Skeletal muscle cell (primary cell): ENCODE measurements around the gene TMEFF2.

Source experiments
- DNase-seq: peaks from one replicate; pipeline ENCODE4 v3.0.0-alpha.2; 2010; ENCODE audit warnings: low read depth
- H3K4me3 ChIP-seq: 2 replicates; pipeline ENCODE4 v1.5.1; 2011; ENCODE audit warnings: low read depth, mild to moderate bottlenecking, control low read depth, low read length, moderate library complexity

The TMEFF2 gene

DNA sequence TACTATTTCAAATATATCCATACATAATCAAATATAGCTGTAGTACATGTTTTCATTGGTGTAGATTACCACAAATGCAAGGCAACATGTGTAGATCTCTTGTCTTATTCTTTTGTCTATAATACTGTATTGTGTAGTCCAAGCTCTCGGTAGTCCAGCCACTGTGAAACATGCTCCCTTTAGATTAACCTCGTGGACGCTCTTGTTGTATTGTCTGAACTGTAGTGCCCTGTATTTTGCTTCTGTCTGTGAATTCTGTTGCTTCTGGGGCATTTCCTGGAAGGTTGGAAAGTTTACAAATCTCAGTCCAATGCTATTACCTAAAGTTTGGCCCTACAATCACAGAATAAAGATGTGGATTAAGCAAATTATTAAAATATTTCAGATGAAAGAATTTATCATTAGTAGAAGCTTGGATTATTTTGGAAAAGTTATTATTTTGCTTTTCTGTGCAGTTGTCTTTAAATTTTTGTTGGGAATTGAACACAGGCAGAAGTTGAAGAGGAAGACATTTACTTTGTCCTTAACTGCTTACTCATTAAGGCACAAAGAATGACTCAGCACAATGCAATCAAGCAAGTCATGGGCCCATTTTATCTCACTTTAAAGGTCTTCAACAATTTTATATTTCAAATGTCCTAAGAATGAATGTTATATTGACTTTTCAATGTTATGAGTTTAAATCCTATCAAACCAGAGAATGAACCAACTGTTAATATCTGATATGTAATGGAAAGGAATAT lies 244.4 kb downstream of the TMEFF2 start:
- no peak for DNase-seq
- H3K4me3 ChIP-seq: no peak overlapping the region

DNA sequence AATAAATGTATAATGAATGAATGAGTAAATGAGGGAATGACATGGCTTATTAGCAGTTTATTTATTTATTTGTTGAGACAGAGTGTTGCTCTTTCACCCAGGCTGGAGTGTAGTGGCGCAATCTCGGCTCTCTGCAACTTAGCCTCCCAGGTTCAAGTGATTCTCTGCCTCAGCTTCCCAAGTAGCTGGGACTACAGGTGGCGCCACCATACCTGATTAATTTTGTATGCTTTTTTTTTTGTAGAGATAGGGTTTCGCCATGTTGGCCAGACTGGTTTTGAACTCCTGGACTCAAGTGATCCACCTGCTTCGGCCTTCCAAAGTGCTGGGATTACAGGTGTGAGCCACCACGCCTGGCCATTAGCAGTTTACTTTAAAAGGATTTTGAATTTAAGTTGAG lies 247.5 kb downstream of the TMEFF2 start:
- DNase-seq: no peak
- no peak overlapping the region for H3K4me3 ChIP-seq

DNA sequence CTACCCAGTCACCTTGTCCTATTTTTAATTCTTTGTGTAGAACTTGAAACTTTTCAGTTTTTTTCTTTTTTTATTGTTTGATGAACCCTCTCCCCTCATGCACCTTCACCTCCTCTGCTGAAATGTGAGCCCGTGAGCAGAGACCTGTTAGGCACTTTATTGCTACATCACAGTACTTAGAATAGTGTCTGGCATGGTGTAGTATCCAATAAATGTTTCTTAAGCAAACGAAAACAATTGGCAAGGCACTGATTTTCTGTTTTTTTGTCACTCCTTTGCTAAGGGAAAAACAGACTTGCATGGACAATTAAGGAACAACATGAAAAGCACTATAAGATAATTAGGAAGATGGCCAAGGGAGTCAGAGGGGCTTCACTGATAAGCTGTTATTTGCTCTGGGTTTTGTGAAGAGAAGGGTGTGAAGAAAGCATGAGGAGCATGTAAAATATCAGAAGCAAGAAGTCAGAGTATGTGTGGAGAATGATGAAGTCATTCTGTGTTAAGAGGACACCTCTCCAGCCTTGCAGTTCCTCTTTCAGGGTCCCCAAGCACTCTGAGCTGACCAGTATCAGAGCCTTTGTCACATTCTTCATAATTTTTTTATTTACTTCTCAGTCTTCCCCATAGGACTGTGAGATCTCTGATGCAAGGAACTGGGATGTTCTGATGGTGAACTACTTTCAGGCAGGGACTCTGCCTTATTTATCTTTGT lies 248.1 kb downstream of the TMEFF2 start:
- DNase-seq: no peak
- no peak overlapping the region for H3K4me3 ChIP-seq

DNA sequence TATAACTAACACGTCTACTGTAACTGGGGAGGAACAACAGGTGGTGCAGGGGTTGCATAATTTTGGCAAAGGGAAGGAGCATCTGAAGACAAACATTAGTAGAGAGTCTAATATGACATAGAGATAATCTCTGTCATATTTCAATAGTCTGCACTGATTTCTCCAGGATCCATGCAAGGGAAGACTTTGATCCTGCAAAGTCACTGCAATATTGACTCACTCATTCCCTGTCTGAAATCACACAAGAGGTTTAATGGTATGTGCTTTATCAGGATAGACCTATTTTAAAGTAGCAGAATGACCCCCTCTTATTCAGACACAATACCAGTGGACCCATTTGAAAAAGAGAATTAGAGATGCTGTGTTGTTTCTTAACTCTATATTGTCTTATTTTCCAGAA lies 249.1 kb downstream of the TMEFF2 start:
- no peak overlapping the region for H3K4me3 ChIP-seq
- DNase-seq: no peak

DNA sequence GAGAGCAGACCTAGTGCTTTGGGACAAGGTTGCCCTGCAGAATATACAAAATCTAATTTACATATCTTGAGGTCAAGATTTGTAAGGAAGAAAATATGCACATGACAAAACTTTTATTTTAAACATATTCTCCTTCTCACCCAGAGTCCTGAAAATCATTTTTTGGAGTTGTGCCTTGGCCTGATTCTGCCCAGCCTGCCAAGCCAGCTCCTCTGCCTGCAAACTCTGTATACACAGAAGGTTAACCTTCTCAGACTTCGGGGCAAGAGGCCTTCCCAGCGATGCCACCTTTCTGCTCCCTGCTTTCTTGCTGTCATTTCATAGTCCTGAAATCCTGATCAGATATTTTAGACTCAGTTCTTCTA lies 252.0 kb downstream of the TMEFF2 start:
- no peak for DNase-seq
- H3K4me3 ChIP-seq: no peak overlapping the region

DNA sequence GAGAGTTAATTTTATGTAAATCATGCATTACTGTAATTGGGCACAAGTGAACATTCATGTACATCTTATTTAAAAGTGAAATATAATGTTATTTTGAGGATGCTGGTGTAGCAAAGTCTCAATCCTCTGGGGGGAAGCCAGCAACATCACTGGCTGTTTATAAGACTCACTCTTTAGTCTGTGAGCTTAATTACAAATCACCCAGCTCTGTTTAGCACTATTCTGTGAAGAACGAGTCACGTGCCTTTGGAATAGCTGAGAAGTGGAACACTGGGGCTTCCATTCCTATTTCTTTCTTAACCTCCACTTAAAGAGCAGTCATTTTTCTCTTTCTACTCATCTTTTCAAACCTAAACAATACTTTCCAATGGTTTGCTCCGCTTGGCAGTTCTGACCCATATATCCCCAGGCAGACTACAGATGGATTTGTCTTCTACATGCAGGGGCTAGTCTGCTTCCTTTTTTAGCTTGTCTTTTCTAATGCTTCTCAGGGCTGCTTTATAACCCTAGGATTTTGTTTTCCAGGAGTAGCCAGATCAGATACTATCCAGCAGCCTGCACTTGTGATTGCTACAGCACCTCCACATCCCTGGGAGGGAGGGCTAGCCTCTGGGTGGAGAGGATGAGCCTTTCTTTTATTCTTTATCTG lies 252.5 kb downstream of the TMEFF2 start:
- no peak overlapping the region for H3K4me3 ChIP-seq
- no peak for DNase-seq

DNA sequence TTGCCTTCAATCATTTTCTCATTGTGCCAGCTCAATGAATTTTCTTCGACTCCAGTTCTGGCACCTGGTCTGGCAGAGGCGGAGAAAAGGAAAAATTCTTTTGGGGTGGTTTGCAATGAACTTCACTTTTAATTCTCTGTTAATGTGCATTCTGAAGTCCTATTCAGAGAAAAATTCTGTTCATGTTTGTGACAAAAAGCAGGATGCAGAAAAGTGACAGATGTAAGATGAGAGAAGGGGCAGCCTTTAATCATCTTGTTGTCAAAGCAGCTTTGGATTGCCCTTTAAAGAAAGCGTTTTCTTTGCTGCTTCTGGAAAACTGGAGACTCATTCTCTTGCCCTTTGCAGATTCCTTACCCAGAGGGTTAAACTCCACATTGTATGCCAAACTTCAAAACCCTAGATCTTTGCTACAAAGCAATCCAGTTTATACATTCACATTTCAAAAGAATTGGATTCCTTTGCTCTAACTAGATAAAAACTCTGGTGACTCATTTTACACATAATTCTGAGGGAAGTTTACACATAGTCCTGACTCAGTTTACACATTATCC lies 253.3 kb downstream of the TMEFF2 start:
- H3K4me3 ChIP-seq: no peak overlapping the region
- no peak for DNase-seq

DNA sequence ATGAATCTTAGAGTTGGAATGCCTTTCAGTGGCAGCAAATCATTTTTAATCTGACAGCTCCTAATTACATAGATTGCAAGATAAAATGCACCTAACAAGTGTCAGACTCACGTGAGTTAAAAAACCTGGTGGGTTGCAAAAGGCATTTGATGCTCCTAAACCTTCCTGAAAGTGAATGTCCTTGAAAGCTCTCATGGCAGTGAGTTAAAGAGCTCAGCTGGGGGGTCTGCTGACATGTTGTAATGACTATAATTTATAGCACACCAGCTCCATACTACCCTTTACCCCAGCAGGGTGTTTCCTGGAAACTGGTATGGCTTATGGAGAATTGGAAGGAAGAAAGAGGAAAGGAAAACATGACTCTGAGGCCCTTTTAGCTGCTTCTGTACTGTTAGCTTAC lies 256.0 kb downstream of the TMEFF2 start:
- no peak for DNase-seq
- H3K4me3 ChIP-seq: no peak overlapping the region

DNA sequence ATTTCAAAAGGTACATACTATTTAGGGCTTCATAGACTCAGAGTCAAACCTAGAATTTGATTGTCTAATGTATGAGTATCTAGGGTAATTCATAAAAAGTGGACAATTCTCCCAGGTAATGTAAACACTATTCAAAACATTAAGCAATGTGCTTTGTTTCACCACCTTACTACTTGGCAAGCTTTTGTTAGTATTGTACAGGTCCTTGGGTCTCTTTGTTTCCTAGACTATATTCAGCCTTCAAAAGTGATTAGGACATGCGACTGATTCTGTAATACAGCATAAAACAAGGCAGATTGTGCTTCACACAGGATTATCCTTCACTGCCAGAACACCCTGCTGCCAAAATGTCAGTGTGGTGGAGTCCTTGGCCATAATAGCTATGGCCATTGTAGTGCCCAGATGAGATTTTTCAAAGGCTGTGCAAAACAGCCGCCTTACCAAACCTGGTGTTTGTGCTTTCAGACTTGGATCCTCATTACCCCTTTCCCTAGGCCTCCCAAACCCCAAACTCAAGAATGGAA lies 257.8 kb downstream of the TMEFF2 start:
- no peak for DNase-seq
- H3K4me3 ChIP-seq: no peak overlapping the region

DNA sequence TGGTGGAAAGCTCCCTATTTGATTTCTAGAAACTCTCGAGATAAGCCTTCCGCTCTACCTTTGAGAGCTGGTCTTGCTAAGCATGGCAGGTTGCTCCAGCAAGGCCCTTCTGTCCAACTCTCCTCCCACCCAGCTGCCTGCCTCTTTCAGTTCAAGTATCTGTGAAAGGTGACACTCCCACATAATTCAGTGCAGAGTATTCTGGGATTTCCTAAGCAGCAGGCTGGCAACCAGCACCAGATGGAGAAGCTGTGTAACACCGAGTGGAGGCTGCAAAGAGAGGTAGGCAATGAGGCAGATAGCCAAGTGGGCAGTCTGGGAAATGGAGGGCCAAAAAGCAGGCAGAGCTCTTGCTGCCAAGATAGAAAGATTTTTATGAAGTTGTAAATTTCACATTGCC lies 259.5 kb downstream of the TMEFF2 start:
- no peak for DNase-seq
- H3K4me3 ChIP-seq: no peak overlapping the region

DNA sequence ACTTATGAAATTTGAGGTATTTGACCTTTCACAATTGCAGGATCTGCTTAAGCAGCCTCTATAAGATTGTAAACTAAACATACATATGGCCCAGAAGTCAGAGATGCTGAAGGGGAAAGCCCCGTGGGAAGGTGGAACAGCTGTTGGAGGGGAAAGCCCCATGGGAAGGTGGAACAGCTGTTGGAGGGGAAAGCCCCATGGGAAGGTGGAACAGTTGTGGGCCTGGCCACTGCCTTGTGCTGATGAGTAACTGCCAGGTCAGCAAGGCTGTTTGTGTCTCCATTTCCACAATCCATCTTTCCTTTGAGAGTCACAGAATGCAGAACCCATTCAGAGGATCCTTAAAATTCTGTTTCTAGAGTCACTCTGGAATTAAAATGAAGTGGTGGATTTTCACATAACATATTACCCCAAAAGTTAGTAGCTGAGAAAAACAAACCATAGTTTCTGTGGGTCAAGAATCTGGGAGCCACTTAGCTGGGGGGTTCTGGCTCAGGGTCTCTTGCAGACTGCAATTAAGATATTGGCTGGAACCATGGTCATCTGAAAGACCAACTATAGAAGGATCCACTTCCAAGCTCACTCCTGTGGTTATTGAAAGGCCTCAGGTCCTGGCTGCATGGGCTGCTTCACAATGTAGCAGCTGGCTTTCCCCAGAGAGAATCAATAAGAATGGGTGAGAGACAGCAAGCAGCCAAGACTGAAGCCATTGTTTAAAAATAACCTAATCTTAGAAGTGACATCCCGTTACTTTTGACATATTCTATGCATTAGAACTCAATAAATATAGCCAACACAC lies 261.2 kb downstream of the TMEFF2 start:
- no peak overlapping the region for H3K4me3 ChIP-seq
- DNase-seq: peak; percentile 51

DNA sequence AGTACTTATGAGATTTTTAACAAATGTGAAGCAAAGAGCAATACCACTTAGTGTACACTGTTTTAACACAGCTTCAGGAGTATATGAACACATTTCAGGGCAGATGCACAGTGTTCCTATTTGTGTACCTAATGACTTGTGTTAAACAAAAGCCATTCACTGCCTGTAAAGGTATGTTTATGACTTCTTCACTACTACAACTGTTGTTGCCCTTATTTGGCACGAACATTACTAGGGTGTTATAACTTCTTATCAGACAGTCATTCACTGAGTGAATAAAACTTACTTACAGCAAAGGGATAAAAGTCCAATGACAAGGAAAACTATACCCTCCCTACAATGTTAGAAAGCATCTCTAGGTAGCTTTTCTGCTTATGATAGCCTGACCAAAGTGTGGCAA lies 262.4 kb downstream of the TMEFF2 start:
- DNase-seq: no peak

DNA sequence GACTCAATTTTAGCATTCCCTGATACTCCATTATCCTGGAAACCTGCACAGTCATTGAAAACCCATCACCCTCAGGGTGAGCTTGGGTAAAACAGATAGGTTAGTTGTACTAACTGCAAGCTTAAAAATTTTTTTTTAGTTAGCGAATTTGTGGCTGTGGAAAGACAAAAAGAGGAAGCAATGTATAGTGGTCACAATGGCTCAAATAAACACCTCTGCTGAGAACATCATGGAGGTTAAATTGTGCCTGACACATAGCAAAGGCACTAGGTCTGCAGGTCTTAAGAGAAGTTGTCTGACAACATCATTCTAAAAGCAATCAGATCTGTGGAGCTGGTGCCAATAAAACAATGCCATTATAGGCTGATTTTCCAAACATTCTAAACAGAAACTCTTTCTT lies 263.4 kb downstream of the TMEFF2 start:
- no peak overlapping the region for H3K4me3 ChIP-seq
- no peak for DNase-seq

More for the DNA sequence above, 262.4 kb downstream of the TMEFF2 start:
- no peak overlapping the region for H3K4me3 ChIP-seq

DNA sequence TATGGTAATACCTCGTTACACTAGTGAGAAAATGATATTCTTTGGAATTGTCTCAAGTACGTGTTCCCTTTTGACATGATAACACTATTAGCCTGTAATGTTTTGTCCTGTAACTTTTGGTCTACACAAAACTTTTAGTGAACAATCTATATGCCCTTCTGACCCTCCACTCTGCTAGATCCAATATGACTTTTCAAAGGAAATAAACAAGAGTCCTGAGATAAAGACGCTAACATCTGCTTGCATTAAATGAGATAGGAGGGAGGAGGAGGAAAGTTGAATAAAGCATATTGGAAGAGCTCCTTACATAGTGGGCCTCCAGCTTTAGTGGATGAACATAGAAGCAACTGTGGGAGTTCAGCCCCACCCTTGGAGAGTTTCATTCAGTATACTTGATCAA lies 264.5 kb downstream of the TMEFF2 start:
- no peak overlapping the region for H3K4me3 ChIP-seq
- DNase-seq: no peak

DNA sequence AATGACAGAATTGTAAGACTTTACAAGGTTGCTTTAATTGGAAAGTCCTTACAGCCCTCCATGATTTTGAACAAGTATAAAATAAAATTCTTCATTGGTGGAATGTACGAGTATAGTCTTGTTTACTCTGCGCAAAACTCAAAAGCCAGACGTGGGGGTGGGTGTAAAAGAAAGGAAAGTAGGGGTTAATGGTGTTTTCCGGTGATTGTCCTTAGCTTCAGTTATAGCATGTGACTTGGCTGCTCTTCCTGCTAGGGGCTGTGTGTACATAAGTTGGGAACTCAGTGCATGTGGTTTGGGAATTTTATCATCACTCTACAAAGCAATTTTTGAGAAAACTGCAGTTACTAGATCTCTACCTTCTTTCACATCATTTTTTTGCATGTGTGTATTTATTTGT lies 265.4 kb downstream of the TMEFF2 start:
- no peak for DNase-seq
- H3K4me3 ChIP-seq: no peak overlapping the region

DNA sequence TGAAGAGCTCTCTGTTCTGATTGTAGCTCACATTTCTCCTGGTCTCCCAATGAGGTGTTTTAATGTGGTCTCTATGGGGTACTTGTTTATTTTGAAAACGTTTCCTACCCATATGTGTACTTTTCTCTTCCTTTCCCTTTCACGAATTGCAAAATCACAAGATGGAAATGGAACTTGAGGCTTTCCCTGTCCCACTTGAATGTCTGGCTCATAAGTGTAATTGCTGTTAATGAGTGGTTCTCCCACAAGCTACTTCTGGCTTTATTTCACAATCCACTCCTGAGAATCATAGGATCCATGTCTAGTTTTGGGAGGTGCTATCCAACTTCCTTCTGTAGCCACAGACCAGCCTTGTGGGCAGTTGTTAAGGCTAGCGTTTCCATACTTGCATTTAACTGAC lies 266.7 kb downstream of the TMEFF2 start:
- DNase-seq: peak; percentile 60
- no peak overlapping the region for H3K4me3 ChIP-seq

DNA sequence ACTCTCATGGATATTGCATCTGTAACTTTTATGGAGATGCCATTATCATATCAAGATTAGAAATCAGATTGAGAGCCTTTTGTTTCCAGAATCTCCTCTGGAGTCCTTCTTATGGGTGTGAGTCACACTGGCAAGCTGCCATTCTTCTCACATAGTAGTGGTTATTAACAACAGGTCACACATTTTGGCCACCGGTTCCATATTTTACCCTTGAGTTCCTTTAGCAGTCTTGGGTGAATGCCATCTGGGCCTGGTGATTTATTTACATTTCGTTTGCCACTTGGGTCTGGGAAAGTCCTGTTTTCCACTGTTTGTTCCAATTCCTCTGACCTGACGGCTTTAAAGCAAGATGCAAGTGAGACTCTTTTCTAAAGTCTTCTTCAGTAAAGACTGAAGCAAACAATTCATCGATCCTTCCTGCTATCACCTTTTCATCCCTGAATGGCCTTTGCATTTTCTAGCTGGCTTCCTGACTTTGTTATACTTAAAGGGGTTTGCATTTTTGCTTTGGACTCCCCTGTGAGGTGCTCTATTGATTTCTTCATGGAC lies 267.3 kb downstream of the TMEFF2 start:
- peak; percentile 88 for DNase-seq
- H3K4me3 ChIP-seq: no peak overlapping the region

DNA sequence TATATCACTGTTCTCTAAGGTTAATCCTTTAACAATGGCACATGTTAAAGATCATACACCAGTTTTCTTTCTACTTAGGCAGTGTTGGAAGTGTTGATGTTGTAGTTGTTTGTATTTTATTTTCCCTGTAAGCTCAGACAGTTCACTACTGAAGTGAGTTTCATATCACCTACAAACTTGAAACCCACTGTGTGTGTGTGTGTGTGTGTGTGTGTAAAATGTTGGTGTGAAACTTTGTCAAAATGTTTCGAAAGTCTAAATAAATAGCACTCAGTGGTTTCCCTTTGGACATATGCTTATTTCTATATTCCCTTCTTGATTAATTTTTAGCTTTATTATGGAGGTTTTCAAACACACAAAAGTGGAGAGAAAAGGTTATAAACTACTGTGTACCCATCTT lies 268.1 kb downstream of the TMEFF2 start:
- no peak overlapping the region for H3K4me3 ChIP-seq
- DNase-seq: no peak

DNA sequence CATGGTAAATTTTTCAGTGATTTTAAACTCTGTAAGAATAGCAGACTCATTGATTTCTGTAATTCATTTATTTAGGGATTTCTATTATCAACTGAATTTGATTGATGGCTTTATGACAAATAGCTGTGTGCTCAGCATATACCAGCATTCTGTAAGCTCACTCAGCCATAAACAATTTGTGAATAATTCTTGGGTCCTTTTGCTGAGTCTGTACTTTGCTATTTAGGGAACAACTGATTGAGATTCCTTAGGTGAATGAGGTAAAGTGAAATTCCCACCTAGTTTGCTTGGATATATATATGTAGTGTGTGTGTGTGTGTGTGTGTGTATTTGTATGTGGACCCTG lies 271.1 kb downstream of the TMEFF2 start:
- no peak for DNase-seq
- H3K4me3 ChIP-seq: no peak overlapping the region
